Skeletal muscle satellite cell (primary cell): ENCODE measurements around the gene FMN2.
"Not testable (repeated sequence)": the region's sequence is repeated elsewhere in the genome, so short reads cannot be mapped to it uniquely, and the experiment has no call there.

Source experiments
- H3K27me3 ChIP-seq: 2 replicates; pipeline ENCODE4 v1.7.0; 2013; ENCODE audit warnings: low read length; ENCODE audit not compliant: control insufficient read depth, insufficient read depth
- H3K36me3 ChIP-seq: 2 replicates; pipeline ENCODE4 v1.7.0; 2013; ENCODE audit warnings: mild to moderate bottlenecking, control low read depth, low read length; ENCODE audit not compliant: insufficient read depth
- H3K4me1 ChIP-seq: 2 replicates; pipeline ENCODE4 v1.7.0; 2013; ENCODE audit warnings: low read length; ENCODE audit not compliant: control insufficient read depth, insufficient read depth
- H3K4me2 ChIP-seq: 2 replicates; pipeline ENCODE4 v1.7.0; 2013; ENCODE audit warnings: mild to moderate bottlenecking, low read length
- H3K4me3 ChIP-seq: 2 replicates; pipeline ENCODE4 v1.7.0; 2013; ENCODE audit warnings: low read length
- H3K9ac ChIP-seq: 2 replicates; pipeline ENCODE4 v1.7.0; 2013; ENCODE audit warnings: mild to moderate bottlenecking, low read depth, low read length, moderate library complexity
- H3K9me3 ChIP-seq: replicated peaks from 2 replicates; pipeline ENCODE4 v1.7.0; 2013; ENCODE audit warnings: mild to moderate bottlenecking, control low read depth, low read length

Gene FMN2

DNA sequence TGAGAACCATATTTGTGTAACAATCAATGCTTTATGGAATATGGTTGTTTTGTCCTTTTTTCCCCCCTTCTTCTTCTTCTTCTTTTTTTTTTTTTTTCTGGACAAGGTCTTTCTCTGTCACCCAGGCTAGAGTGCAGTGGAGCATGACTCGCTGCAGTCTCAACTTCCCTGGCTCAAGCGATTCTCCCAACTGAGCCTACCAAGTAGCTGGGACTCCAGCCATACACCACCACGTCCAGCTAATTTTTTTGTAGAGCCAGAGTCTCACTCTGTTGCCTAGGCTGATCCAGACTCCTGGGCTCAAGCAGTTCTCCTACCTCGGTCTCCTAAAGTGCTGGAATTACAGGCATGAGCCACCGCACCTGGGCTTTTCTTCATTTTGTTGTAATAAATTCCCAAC, 86.7 kb downstream of the FMN2 start:
- H3K4me3 ChIP-seq = no peak overlapping the region
- H3K9me3 ChIP-seq = no peaks in the 10 kb centered on the region
- H3K36me3 ChIP-seq = no peaks in the 10 kb centered on the region
- no peaks in the 10 kb centered on the region for H3K27me3 ChIP-seq
- no peaks in the 10 kb centered on the region for H3K4me1 ChIP-seq
- no peak overlapping the region for H3K4me2 ChIP-seq
- H3K9ac ChIP-seq = no peak overlapping the region

DNA sequence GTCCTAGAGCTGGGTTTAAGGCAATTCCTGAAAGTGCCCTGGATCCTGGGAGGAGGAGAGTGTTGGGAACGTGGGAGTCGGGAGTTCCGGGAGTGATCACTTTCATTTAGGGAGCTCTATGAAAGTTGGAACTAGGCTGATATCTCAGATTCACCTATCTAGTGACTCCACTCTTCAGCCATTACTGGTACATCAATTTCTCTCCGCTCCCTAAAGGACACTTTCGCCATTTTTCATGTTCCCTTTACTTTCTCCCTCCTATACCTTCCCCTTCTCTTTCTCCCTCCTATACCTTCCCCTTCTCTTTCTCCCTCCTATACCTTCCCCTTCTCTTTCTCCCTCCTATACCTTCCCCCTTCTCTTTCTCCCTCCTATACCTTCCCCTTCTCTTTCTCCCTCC, 93.0 kb downstream of the FMN2 start:
- H3K4me3 ChIP-seq, H3K9ac ChIP-seq, H3K9me3 ChIP-seq, H3K4me1 ChIP-seq, H3K4me2 ChIP-seq, H3K36me3 ChIP-seq, H3K27me3 ChIP-seq: not testable (repeated sequence)

DNA sequence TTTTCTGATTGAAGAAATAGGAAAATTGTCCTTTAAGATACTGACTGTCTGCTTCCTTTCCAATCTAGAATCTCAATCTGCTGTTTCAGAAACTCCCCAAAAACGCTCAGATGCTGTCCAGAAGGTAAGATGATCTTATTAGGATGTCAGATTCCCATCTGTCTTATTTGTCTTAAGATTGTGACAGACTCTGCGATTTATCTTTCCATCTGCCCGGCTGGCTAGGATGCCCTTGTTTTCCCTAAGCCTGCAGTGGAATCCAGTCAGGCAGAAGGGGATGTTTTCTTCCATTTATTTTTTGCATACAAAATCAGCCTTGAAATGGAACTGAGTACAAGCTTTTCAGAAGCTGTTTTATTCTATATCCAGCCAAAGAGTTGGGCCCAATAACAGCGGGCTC, 96.5 kb downstream of the FMN2 start:
- Histone ChIP-seq H3K27me3 (no peaks in the 10 kb centered on the region), H3K36me3 (no peaks in the 10 kb centered on the region), H3K9me3 (no peaks in the 10 kb centered on the region), H3K4me2 (no peak overlapping the region), H3K4me1 (peaks cover 12% of the 10 kb centered on the region), H3K4me3 (no peak overlapping the region), H3K9ac (no peak overlapping the region)

DNA sequence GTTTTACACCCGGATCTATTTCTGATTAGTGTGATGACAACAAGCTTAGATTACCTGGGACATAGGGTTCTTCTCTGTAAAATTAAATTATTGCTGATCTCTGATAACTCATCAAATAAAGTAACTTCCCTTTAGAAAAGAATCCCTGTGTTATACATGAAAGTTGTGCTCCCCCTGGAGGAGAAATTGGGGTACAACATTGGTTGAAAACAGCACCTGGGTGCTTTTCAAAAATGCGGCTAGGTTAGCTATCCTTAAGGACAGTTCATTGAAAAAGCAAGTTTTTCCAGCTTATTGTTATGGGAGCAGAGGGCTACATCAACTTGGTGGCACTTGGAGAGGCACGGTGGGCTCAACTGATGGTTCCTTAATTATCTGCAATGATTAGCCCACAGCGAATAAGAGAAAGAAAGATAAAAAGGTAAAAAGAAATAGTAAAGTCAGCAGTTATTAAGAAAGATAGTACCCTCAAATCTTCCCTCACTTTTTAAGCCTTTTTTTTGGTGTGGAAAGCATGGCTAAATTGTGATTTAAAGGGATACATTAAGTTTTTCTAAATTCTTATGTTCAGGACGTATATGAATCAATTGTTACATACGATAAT, 97.8 kb downstream of the FMN2 start:
- Histone ChIP-seq H3K4me3 (no peak overlapping the region), H3K27me3 (no peaks in the 10 kb centered on the region), H3K9me3 (no peaks in the 10 kb centered on the region), H3K4me2 (no peak overlapping the region), H3K36me3 (no peaks in the 10 kb centered on the region), H3K9ac (no peak overlapping the region), H3K4me1 (peaks cover 15% of the 10 kb centered on the region)

DNA sequence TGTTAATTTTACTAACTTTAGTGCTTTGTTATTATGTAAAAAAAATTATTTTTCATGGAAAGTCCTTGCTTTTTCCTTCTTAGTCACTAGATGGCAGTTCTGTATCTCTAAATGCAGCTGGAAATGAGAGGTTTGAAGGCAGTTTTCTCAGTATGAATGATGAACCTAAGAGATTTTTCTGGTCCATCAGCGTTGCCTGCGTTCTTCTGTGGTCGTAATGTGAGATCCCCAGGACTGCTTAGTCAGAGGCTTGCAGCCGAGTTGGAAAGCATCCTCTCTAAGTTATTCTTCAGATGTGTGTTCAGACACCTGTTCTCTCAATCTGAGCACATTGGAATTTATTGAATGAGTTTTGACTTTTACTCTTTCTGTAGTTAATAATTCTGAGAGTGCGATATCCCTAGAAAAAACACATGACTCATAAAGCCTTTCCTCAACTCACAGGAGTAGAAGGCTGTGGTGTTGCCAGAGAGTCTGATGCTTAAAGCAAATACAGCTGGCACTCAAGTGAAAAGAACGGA, 99.3 kb downstream of the FMN2 start:
- H3K4me3 ChIP-seq = no peak overlapping the region
- peaks cover 15% of the 10 kb centered on the region for H3K4me1 ChIP-seq
- H3K9ac ChIP-seq = no peak overlapping the region
- H3K9me3 ChIP-seq = no peaks in the 10 kb centered on the region
- no peak overlapping the region for H3K4me2 ChIP-seq
- no peaks in the 10 kb centered on the region for H3K27me3 ChIP-seq
- no peaks in the 10 kb centered on the region for H3K36me3 ChIP-seq

DNA sequence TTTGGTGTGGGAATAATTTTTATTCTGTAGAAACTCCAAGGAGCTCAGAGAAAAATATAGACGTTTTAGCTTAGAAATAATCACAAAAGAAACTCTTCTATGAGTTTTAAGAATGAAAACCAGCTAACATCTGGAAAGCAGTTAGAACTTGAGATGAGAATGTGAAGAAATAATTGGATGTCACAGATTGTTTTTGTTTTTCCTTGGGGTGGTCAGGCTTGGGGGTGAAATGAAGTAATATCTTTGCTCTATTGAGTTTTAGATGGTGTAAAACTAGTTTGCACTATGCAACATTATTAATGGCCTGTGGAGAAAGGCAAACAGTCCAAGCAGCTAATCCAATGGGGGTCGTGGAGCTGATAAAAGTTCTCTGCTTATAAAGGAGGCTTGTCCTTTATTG, 101.2 kb downstream of the FMN2 start:
- no peaks in the 10 kb centered on the region for H3K9me3 ChIP-seq
- H3K4me1 ChIP-seq = peaks cover 15% of the 10 kb centered on the region

DNA sequence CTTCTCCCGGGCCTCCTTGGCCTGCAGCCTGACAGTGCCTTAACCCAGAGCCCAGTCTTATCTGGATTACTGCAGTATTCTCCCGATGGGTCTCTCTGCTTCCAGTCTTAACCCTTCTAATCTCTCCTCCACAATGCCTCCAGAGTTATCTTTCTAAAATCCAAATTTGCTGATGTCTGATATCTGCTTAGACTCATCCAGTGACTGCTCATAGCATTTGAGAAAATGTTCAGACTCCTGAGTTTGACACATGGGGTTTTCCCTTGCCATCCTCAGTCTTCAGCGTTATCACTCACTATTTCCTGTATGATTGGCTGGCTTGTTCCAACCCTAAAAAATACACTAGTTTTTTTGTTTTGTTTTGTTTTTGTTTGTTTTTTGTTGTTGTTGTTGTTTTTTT, 102.0 kb downstream of the FMN2 start:
- Histone ChIP-seq H3K27me3 (no peaks in the 10 kb centered on the region), H3K4me3 (no peak overlapping the region), H3K36me3 (no peaks in the 10 kb centered on the region), H3K4me2 (no peak overlapping the region), H3K4me1 (peaks cover 15% of the 10 kb centered on the region), H3K9ac (no peak overlapping the region), H3K9me3 (no peaks in the 10 kb centered on the region)

More for the DNA sequence above, 101.2 kb downstream of the FMN2 start:
- Histone ChIP-seq H3K36me3 (no peaks in the 10 kb centered on the region), H3K4me2 (no peak overlapping the region), H3K9ac (no peak overlapping the region), H3K4me3 (no peak overlapping the region), H3K27me3 (no peaks in the 10 kb centered on the region)

DNA sequence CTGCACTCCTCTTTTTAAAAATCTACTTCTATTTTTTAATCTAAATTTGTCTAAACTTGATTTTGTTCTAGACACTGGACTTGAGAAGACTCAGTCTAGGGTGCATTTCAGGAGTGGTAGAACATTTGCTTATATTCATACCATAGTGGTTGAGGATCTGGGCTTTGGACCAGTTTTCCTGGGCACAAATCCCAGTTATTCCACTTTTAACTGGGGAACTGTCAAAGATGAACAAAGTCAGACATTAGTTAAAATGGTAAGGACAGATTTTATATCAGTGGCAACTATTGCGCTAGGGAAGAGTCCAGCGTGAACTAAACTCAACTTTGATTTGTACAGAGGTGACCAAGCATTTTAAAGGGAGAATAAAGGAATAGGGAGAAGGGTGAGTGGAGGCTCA, 102.4 kb downstream of the FMN2 start:
- peaks cover 15% of the 10 kb centered on the region for H3K4me1 ChIP-seq
- H3K9ac ChIP-seq = no peak overlapping the region
- no peaks in the 10 kb centered on the region for H3K9me3 ChIP-seq
- H3K27me3 ChIP-seq = no peaks in the 10 kb centered on the region
- H3K4me3 ChIP-seq = no peak overlapping the region
- no peaks in the 10 kb centered on the region for H3K36me3 ChIP-seq
- no peak overlapping the region for H3K4me2 ChIP-seq

DNA sequence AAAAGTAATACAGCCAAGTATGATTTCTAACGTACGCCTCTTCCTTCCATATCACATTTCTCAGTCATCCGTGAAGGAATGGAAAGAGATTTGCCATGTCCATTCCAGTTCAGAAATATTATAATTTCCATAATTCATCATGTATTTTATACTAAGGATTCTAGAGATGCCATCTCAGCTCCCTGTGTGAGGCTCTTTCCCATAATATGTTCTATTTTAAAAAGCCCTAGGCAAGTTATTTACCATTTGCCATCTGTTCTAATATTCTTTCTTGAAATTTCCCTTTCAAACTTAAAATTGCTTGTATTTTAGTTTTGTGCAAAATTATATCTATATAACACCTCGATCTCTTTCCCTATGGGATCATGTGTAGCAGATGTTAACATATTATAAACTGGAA, 106.7 kb downstream of the FMN2 start:
- H3K9ac ChIP-seq = no peak overlapping the region
- no peak overlapping the region for H3K4me3 ChIP-seq
- no peak overlapping the region for H3K4me2 ChIP-seq
- H3K36me3 ChIP-seq = peaks cover 4% of the 10 kb centered on the region
- no peaks in the 10 kb centered on the region for H3K27me3 ChIP-seq
- peaks cover 6% of the 10 kb centered on the region for H3K9me3 ChIP-seq
- peaks cover 4% of the 10 kb centered on the region for H3K4me1 ChIP-seq

DNA sequence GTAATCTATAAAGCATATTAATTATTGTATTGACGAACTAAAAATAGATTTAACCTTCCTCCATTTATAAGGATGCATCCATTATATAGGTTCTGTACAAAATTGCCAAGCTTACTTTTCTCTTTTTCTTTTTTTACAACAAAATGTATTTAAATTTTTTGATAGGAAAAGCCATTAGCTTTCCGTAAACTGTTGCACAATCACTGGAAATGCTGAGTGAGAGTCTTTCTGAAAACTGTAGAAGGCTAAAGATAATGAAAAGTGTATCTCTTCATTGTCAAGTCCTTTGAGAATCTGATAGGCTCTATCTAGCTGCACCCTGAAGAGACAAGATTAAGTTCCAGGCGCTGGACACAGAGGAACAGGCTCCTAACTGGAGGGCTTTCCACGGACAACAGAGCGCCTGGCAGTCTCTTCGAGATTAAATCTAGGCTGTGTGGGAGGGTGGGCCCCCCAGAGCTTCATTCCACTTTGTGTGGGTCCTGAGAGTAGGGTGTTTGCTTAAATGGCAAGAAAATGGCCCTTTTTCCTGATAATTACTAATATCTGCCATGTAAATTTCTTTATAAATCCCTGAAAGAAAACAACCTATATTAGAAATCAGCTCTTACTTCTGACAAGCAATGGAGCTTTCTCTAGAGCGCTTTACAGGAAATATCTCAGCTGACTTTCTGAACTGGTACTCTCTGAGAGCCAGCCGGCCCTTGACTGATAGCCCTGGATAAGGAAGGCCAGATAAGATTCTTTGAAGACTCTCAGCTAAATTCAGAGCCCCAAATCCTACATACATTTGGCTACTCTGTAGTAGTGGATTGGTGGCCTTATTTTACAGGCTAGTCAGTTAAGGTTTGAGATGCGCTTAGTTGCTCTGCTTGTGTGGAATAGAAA, 108.3 kb downstream of the FMN2 start:
- H3K36me3 ChIP-seq = peaks cover 4% of the 10 kb centered on the region
- H3K4me1 ChIP-seq = no peaks in the 10 kb centered on the region
- no peak overlapping the region for H3K4me2 ChIP-seq
- no peaks in the 10 kb centered on the region for H3K27me3 ChIP-seq
- peaks cover 6% of the 10 kb centered on the region for H3K9me3 ChIP-seq
- H3K9ac ChIP-seq = no peak overlapping the region
- H3K4me3 ChIP-seq = no peak overlapping the region

DNA sequence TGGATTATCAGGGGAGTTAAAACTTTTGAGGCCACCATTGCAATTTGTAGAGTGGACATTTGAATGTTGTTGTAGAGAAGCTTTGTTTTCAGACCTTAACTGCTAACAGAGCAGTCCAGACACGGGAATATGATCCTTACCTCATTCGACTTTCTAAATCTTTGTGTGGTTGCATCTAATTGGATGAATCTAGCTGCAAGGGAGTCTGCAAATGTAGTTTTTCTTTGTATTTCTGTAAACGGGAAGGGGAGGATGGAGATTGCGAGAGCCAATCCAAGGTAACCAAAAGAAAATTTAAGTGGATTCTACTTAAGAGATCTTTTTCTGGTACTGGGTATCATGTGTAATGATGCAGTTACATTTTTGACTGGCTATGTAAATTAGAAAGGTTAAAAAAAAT, 110.2 kb downstream of the FMN2 start:
- Histone ChIP-seq H3K4me3 (no peak overlapping the region), H3K27me3 (no peaks in the 10 kb centered on the region), H3K36me3 (peaks cover 5% of the 10 kb centered on the region), H3K4me2 (no peak overlapping the region), H3K9me3 (peaks cover 6% of the 10 kb centered on the region), H3K4me1 (no peaks in the 10 kb centered on the region), H3K9ac (no peak overlapping the region)
